ENCODE data around the gene TXNDC17.

The TXNDC17 gene

GRCh38 chr17:6596941-6597340 is 43.9 kb upstream of the TXNDC17 start:
- no peak for TF ChIP-seq POLR2A (IDR thresholded peaks at IDR 0.05; ENCODE audit: extremely low read depth, insufficient read length)
- TF ChIP-seq, protein P1, sequence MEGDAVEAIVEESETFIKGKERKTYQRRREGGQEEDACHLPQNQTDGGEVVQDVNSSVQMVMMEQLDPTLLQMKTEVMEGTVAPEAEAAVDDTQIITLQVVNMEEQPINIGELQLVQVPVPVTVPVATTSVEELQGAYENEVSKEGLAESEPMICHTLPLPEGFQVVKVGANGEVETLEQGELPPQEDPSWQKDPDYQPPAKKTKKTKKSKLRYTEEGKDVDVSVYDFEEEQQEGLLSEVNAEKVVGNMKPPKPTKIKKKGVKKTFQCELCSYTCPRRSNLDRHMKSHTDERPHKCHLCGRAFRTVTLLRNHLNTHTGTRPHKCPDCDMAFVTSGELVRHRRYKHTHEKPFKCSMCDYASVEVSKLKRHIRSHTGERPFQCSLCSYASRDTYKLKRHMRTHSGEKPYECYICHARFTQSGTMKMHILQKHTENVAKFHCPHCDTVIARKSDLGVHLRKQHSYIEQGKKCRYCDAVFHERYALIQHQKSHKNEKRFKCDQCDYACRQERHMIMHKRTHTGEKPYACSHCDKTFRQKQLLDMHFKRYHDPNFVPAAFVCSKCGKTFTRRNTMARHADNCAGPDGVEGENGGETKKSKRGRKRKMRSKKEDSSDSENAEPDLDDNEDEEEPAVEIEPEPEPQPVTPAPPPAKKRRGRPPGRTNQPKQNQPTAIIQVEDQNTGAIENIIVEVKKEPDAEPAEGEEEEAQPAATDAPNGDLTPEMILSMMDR (IDR thresholded peaks at IDR 0.05; ENCODE audit: low read depth, low read length), result no peak
- no peak overlapping the region for H3K4me3 ChIP-seq (ENCODE audit: low read depth, low read length)
- no peak for DNase-seq (ENCODE audit: low read depth)

DNA sequence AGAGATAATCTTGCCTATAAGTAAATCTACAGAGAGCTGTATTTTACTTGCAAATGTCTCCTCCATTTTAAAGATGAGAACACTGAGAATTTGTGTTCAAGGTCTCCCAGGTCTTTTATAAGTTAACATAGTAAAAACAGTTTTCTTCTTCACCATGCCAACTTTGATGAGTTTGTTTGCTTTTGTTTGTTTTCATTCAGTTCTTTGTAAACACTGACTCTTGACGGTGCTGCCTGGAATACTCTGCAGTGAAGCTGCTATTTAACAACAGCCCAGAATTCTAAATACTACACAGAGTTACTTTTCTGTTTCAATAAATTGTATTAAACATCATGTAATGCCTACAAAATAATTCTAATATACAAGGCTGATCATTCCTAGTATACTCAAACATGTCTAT is 43.1 kb upstream of the TXNDC17 start:
- TF ChIP-seq, protein P2, sequence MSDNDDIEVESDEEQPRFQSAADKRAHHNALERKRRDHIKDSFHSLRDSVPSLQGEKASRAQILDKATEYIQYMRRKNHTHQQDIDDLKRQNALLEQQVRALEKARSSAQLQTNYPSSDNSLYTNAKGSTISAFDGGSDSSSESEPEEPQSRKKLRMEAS (IDR thresholded peaks at IDR 0.05; ENCODE audit: low read depth, low read length), result no peak
- TF ChIP-seq MYC (IDR thresholded peaks at IDR 0.05; ENCODE audit: low read depth, low read length) (no peak), POLR2A (IDR thresholded peaks at IDR 0.05; ENCODE audit: extremely low read depth, insufficient read length) (no peak)
- TF ChIP-seq, protein P1 (IDR thresholded peaks at IDR 0.05; ENCODE audit: low read depth, low read length), result no peak
- no peak for DNase-seq (ENCODE audit: low read depth)
- H3K4me3 ChIP-seq (ENCODE audit: low read depth, low read length), result no peak overlapping the region

- H3K4me3 ChIP-seq (ENCODE audit: low read depth, low read length), result no peak overlapping the region
- DNase-seq (ENCODE audit: low read depth), result peak; percentile 71
- TF ChIP-seq POLR2A (IDR thresholded peaks at IDR 0.05; ENCODE audit: extremely low read depth, insufficient read length) (no peak), MYC (IDR thresholded peaks at IDR 0.05; ENCODE audit: low read depth, low read length) (no peak)
- TF ChIP-seq, protein P1 (IDR thresholded peaks at IDR 0.05; ENCODE audit: low read depth, low read length), result no peak
- TF ChIP-seq, protein P2 (IDR thresholded peaks at IDR 0.05; ENCODE audit: low read depth, low read length), result peak; percentile 54; the same call in 1 of the 2 replicates
These were observed 41.5 kb upstream of the TXNDC17 start for GRCh38 chr17:6599364-6599763.

DNA sequence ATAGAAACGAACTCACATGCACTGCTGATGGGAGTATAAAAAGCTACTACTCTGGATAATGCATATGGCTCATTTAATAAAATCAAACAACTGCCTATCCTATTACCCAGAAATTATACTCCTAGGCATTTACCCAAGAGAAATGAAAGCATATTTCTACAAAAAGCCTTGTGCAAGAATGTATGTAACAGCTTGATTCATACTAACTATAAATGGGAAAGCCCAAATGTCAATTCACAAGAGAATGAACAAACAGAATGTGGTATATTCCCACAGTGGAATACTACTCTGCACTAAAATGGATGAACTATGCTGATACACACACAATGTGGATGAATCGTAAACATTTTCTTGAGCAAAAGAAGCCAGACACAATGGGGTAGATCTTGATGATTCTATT is 38.7 kb upstream of the TXNDC17 start:
- DNase-seq (ENCODE audit: low read depth), result no peak
- H3K4me3 ChIP-seq (ENCODE audit: low read depth, low read length), result no peak overlapping the region
- TF ChIP-seq POLR2A (IDR thresholded peaks at IDR 0.05; ENCODE audit: extremely low read depth, insufficient read length) (no peak), MYC (IDR thresholded peaks at IDR 0.05; ENCODE audit: low read depth, low read length) (no peak)
- TF ChIP-seq, protein P1 (IDR thresholded peaks at IDR 0.05; ENCODE audit: low read depth, low read length), result no peak
- TF ChIP-seq, protein P2 (IDR thresholded peaks at IDR 0.05; ENCODE audit: low read depth, low read length), result no peak

DNA sequence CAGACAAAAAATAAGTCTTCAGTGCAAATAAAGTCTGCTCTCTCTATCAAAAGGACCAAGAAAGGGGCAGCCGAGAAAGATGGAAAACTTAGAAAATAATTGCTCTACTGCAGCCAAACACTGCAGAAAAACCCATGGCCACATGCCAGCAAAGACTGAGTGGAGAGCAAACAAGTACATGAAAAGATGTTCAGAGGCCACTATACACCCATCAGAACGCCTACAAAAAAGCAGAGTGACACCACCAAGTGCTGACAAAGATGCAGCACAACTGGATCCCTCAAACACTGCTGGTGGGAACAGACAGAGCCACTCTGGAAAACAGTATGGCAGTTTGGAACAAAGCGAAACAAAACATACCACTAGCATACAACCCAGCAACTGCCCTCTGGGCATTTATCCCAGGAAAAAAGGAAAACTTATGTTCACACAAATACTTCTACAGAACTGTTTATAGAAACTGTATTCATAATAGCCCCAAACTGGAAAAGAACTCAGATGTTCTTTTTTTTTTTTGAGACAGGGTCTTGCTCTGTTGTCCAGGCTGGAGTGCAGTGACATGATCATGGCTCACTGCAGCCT is 37.0 kb upstream of the TXNDC17 start:
- no peak for DNase-seq (ENCODE audit: low read depth)
- no peak overlapping the region for H3K4me3 ChIP-seq (ENCODE audit: low read depth, low read length)
- TF ChIP-seq, protein P2 (IDR thresholded peaks at IDR 0.05; ENCODE audit: low read depth, low read length), result no peak
- TF ChIP-seq MYC (IDR thresholded peaks at IDR 0.05; ENCODE audit: low read depth, low read length) (no peak), POLR2A (IDR thresholded peaks at IDR 0.05; ENCODE audit: extremely low read depth, insufficient read length) (no peak)
- TF ChIP-seq, protein P1 (IDR thresholded peaks at IDR 0.05; ENCODE audit: low read depth, low read length), result no peak

DNA sequence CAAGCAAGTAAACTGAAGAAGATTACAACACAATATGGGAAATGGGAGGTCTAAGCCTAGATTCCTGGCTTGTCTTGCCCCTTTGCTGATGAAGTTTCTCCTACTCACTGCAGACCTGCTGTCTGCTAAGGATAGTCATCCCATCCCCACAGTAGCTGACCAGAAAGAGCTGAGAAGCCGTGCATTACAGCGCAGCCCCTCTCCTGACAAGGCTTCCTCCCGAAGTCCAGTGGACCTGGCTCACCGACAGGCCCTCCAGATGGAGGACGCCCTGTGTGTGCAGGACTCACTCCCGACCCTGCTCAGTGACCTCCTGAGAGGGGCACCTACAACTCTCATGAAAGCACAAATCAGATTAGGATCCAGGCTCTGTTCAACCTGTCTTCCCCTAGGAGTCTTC is 35.7 kb upstream of the TXNDC17 start:
- no peak overlapping the region for H3K4me3 ChIP-seq (ENCODE audit: low read depth, low read length)
- DNase-seq (ENCODE audit: low read depth), result no peak
- TF ChIP-seq, protein P1 (IDR thresholded peaks at IDR 0.05; ENCODE audit: low read depth, low read length), result no peak
- no peak for TF ChIP-seq MYC (IDR thresholded peaks at IDR 0.05; ENCODE audit: low read depth, low read length)
- TF ChIP-seq, protein P2 (IDR thresholded peaks at IDR 0.05; ENCODE audit: low read depth, low read length), result no peak

All from NB4 (cell line).